ENCODE data around the gene TGM2.

The TGM2 gene

GRCh38 chr20:38129893-38130609 is 35.0 kb downstream of the TGM2 start:
- no peak for DNase-seq

DNA sequence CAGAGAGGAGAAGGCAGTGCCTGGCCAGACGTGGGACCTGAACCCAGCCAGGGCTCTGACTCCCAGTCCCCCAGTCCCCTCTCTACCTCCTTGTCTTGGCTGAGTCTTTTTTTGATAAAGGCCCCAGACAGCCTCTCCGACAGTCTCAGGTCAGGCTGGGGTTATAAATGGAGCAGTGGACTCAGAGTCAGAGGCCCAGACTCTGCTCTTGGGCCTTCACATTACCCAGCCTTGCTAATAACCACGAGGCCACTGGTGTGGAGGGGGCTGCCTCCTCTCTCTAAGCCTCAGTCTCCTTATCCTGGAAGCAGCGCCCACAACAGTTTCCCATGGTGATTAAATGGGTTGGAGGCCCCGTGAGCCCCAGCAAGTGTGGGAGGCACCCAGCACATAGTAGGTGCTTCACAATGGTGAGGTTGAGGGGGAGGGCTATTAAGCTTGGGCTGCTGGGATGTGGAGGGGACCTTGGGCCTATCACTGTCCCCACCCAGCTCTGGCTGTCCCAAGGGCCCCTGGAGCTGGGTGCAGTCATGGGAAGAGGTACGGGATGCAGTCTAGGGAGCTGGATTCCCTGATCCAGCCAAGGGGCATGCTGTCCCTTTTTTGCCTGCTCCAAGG is 35.7 kb downstream of the TGM2 start:
- no peak for DNase-seq

DNA sequence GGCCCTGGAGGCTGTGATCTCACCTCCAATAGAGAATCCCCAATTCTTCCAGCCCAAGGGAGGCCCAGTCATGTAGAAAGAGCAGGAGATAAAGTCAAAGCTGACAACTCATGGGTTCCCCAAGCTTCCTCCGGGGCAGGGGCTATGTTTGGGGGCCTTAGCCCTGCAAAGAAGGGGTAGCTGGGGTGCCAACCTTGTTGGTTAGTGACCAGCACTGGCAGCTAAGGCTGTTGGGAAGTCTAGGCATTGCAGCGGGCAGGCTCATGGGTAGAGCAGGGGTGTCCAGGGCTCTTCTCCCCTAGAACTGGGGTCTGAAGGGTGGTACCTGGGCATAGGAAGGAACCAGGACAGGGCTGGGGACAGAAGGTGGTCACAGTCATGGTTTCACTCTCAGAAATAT is 36.4 kb downstream of the TGM2 start:
- DNase-seq: no peak

DNA sequence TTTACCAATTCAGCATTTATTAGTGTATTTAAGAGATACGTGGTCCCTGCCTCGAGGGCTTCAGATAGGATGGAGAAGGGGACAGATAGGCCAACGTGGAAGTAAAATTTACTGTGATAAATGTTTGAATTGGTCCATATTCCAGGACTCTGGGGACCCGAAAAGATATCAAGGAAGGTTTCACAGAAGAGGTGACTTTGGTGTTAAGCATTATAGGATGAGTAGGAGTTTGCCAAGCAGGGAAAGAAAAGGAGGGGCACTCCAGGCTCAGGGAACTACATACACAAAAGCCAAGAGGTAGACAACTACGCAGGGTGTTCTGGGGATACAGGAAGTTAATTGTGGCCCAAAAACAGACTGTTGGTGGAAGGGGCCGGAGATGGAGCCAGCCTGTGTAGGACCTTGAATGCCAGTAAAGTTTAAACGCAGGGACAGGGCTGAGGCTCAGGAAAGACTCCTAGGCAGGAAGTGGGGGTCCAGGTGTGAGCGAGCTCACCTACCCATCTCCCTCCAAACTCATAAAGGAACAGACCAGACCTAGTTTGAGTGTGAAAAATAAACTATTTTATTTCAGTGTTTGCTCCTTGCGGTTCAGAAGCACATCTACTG is 37.0 kb downstream of the TGM2 start:
- DNase-seq: no peak

GRCh38 chr20:38126932-38127621 is 38.0 kb downstream of the TGM2 start:
- no peak for DNase-seq

DNA sequence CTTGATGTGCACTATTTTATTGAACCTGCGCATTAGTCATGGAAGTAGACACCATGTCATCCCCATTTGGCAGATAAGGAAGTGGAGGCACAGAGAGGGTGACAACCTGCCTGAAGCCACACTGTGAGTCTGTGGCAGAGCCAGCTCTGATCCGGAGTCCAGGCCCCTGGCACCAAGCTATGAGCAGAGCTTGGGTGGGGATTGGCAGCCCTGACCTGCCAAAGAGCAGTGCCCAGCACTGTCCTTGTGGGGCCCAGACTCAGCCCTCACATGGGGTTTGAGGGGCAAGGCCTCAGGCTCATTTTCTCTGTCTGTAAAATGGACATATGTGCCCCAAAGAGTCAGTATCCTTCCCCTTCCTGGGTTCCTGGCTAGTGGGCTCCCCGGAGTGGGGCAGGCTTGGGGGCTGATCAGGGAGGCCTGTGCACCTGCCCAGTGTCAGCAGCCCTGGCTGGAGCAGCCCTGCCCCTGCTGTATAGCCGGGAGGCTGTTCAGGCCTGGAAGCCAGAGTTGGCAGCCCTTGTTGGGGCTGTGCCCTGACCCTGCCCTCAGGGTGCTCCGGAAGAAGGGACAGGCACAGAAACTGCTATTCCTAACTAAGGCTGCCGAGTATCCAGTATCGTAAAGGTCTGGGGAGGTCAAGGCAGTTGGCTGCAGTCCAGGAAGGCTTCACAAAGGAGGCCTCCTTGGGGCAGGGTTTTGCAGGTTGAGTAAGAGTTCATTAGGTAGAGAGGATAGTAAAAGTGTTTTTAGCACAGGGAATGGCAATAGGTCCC is 38.7 kb downstream of the TGM2 start:
- DNase-seq: no peak

GRCh38 chr20:38125157-38126056 is 39.7 kb downstream of the TGM2 start:
- DNase-seq: peak; percentile 88

DNA sequence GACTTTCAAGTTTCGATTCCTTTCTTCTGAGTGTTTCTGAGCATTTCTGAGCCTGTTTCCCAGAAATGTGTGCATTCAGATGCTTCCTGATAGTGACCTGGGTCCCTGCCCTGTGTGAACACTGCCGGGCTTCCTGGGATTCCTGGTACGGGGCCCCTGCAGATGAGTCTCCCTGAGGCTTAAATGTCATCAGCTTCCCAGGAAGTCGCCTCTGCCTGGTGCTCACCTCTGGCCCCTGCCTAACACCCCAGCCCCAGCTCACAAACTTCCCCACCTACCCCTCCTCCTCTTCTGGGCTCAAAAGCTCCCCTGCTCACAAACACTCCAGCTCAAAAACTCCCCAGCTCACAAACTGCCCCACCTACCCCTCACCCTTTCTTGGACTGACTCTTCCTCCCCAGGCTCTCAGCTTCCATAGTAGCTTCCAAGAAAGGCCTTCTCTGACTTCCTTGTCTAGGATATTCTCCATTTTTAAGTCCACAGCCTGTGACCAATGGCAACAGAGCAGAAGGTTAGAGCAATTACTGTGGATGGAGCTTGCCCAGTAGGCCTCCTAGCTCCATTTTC is 42.0 kb downstream of the TGM2 start:
- no peak for DNase-seq

GRCh38 chr20:38121741-38122140 is 43.3 kb downstream of the TGM2 start:
- no peak for DNase-seq

GRCh38 chr20:38120625-38120988 is 44.5 kb downstream of the TGM2 start:
- no peak for DNase-seq

GRCh38 chr20:38119446-38119845 is 45.6 kb downstream of the TGM2 start:
- no peak for DNase-seq

- no peak for DNase-seq
Measured at GRCh38 chr20:38117635-38118034, 47.4 kb downstream of the TGM2 start.

DNA sequence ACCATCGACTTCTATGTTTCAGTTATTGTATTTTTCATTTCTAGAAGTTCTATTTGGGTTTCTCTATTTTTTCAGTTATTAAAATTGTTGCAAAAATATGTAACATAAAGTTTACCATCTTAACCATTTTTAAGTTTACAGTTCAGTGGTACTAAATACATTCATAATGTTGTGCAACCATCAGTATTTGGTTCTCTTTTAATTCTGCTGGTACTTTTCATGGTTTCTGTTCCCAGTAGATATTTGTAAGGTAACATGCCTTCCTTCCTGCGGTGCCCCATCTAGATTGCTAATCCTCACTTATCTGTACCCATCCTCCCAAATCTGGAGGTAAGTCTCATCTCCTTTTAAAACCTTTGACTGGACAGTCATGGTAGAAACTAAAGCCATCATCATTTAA is 47.9 kb downstream of the TGM2 start:
- DNase-seq: no peak

- DNase-seq: no peak
Measured at GRCh38 chr20:38116409-38117165, 48.5 kb downstream of the TGM2 start.

DNA sequence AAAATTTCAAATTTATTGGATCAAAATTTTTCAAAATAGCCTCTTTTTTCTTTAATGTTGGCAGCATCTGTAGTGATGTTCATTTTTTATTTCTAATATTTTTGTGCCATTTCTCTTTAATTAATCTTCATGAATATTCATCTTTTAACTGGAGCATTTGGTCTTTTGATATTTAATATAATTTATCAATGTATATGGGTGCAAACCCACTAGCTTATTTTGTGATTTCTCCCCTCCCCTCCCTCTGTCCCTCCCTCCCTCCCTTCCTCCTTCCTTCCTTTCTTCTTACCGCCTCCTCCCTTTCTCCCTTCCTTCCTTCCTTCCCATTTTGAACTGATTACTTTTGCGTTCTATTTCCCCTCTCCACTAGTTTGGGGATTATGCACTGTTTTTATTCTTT is 49.2 kb downstream of the TGM2 start:
- no peak for DNase-seq

DNA sequence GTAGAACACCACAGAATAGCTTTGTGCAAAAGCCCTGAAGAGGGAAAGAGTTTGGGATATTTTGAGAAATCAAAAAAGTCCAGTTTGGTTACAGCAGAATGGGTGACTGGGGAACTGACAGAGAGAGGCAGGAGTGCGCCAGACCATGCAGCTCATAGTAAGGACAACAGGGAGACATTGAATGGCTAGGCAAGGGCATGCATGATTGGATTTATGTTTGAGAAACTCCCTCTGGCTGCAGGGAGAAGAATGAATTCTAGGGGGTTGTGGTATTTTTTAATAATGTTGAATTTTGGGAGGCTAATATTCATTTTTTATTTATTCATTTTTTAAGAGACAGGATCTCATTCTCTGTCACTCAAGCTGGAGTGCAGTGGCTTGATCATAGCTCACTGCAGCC is 49.9 kb downstream of the TGM2 start:
- no peak for DNase-seq

- no peak for DNase-seq
Measured at GRCh38 chr20:38114353-38114791, 50.7 kb downstream of the TGM2 start.

- peak; percentile 54 for DNase-seq
Measured at GRCh38 chr20:38113401-38114325, 51.4 kb downstream of the TGM2 start.

- no peak for DNase-seq
Measured at GRCh38 chr20:38112930-38113294, 52.2 kb downstream of the TGM2 start.

Measured in NCI-H146 (cell line).